NCI-H1105 (cell line): ENCODE results near the gene KCNH2.
A peak's percentile ranks its signal among the peaks of the same experiment; 100 is the strongest.

Experiments used
- DNase-seq: peaks from one replicate; lab custom pipeline; 2025; lab: John Stamatoyannopoulos, UW

KCNH2 gene

DNA sequence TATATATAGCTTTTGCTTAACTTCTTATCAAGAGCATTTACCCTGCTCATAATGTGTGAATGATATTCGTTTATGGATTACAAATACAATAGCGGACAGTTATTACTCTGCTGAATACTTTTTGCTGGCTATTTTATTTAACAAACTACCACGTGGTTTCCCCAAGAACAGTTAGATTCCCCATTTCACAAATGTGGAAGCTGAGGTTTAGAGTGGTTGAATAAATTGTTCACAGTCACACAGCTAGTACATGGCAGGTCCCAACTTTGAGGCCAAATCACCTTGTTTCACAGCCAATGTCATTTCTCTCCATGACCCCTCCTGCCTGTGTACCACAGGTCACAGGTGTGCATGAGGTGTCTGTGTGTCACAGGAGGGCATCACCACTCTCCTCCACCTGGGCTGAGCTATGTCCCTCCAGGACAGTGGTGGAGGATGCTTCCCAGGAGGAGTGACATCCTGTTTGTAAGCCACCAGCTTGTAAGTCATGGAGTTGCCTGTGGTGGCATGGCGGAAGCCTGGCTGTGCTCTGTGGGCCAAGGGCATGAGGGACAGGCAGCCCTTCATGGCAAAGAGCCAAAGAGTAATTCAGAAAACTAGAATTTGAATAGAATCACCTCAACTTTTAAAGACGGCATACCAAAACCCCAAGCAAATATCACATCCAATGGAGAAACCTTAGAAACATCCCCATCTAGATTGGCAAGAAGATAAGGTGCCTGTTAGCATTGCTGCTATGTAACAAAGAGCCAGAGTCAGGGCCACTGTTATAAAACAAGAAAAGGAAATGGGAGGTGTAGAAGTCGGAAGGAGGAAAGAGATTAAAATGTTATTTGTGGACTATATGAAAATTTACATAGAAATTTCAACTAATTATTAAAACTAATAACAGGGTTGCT lies 73.9 kb downstream of the KCNH2 start:
- no peak for DNase-seq

DNA sequence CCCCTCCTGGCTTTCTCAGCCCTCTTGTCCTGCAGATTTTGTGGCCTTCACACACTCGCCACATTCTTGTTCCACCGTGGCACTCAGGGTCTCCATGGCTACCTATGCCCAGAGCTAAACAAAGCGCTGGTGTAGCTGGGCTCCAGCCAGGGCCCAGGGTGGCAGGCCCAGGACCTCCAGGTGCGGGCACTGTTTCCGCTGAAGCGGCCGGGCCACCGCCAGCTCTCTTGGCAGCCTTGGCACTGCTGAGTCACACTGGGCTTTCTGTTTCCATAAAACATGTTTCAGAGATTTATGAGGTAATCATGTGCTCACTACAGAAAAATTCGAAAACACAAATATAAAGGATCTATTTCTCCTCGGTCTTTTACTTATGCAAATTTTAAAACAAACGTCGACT lies 74.5 kb downstream of the KCNH2 start:
- DNase-seq, result peak; percentile 65

DNA sequence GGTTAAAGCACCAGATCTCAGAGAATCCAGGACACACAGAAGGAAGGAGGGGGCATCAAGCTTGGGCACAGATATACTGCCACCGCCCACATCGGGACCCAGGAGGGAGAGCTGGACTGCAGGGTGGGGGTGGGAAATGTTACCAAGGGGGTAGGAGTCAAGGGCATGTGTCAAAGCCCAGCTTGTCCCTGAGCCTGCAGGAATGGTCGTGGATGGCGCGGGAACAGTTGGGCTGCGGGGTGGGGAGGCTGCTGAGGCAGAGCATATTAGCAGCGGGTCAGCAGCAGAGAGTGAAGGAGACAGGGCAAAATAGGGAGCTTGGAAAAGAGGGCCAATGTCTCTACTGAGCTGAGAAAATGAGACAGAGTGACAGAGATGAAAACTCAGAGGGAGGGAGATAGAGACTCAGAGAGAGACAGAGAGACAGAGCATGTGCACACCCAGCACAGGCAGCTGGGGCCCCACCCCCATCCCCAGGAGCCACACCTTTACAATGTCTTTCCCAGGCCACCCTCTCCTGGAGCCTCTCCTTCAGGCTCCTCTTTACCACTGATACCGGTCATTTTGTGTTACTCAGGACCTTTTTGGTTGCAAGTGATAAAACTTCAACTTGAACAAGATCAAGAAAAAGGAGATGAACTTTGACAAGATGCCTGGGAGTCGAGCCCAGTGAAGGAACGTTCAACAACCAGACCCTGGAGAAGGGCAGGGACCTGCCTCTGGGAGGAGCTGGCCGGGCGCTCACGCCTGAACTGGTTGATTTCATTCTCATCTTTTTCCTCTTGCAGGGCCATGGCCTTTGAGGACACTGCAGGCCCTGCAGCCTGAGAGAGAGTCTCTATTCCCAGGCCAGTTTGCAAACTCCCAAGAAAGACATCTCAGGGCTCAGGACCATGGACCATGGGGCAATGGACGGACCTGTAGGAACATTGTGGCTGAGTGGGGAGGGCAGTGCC lies 75.8 kb downstream of the KCNH2 start:
- no peak for DNase-seq

DNA sequence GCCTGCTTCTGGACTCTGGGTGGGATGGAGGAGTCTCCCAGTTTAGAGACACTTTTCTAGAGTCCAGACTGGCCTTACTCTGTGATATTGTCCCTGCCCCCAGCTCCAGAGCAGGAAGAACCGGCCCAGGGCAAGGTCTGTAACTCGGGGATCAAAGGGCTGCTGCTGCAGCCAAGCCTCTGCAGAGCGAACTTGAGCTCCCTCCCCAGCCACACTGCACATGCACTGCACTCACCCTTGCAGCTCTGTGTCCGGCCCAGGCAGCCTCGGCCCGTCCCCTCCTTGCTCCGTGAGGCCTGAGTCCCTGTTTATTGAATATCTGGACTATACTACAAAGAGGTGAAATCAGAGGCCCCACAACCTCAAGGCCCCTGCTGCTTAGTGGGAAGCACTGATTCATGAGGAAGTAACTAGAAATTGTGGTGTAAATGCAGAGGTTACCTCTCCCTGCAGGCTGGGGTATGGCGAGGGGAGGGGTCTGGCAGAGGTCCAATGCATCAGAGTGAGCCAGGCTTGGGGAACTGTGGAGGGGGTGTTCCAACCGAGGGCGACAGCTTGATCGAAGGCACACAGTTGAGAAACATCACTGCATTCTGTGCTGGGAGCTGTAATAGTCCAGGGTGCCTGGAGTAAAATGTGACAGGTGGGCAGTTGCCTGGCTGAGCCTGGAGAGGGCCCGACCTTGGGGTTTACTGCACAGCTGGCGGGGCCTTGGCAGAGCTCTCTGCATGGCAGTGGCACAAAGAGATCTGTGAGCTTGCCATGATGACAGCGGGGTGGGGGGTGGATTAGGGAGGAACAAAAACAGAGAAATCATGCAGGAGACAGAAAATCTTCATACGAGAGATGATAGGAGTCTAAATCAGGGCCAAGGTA lies 76.7 kb downstream of the KCNH2 start:
- DNase-seq, result peak; percentile 63

DNA sequence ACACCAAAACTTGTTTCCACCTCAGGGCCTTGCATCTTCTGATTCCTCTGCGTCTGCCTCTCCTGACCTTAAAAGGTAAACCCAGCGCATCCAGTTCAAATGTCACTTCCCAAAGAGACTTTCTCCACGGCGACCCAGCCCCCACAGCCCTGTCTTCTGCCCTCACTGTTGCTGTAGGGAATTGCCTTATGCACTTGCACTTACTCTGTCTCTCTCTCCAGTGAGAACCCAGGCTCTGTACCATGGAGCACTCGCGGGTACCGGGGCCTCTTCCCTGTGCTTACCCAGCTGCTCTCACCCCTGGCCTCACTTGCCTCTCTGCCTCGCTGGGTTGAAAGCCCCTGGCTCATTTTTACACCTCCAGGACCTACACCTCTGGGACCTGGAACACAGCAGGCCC lies 77.4 kb downstream of the KCNH2 start:
- DNase-seq, result no peak

DNA sequence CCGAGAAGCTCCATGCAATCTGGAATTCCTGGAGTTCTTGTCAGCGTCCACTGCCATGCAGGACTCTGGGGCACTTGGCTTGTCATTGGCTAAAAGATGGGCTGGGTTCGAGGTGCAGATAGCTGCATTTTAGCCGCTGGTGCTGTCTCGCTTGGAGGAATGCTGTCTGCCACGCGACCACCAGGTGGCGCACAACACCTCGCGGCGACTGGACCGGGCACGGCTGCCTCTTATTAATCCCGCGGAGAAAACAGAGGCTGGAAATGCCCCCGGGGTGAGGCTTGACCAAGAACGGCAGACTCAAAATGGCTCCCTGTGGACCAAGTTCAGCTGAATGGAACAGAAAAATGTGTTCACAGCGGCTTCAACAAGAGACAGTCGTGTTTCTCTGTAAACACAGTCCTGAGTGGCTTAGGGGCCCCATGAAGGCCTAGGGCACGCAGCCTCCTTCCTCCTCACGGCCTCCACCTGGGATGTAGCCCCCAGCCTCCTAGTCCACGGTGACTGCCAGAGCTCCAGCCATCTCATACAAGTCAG lies 79.6 kb downstream of the KCNH2 start:
- DNase-seq, result peak; percentile 74

DNA sequence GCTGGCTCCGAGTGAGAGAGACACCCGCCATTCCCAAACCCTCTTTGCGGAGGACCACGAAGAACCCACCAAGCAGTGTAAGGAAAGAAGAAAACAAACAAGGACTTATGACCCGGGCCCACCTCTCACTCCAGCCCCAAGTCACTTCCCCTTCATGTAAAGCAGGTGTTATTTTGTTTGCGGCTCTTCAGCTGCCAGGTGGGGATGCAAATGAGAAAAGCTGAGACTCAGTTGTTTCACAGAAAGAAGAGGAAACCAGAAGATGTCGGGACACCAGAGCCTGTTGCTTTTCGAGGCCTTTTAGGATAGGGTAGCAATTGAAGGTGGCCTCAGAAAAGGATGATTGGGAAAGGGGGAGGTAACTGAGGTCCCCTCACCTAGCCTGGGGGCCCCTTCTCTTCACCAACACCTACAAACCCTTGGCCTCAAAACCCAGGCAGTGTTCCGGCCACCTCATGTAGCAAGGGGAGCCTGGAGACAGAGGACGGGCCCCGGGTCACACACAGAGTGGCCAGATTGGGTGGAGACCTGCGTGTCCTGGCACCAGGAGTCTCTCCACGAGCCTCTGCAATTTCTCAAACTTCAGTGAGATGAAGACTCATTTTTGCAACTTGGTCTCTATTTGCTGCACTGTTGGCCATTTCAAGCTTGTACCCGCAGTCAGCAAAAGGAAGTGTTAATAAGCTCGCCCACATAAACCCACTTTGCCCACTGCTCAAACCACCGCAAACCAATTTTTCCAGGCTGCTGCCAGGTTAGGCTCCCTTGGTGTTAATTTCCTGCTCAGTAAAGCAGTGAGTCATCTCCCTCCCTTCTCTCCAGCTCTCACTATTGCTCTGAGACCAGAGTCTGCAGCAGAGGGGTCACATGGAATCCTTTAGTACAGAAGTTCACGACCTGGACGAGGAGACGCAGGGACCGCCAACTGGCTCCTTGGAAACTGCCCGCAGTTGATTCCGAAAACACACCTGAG lies 80.3 kb downstream of the KCNH2 start:
- DNase-seq, result no peak

DNA sequence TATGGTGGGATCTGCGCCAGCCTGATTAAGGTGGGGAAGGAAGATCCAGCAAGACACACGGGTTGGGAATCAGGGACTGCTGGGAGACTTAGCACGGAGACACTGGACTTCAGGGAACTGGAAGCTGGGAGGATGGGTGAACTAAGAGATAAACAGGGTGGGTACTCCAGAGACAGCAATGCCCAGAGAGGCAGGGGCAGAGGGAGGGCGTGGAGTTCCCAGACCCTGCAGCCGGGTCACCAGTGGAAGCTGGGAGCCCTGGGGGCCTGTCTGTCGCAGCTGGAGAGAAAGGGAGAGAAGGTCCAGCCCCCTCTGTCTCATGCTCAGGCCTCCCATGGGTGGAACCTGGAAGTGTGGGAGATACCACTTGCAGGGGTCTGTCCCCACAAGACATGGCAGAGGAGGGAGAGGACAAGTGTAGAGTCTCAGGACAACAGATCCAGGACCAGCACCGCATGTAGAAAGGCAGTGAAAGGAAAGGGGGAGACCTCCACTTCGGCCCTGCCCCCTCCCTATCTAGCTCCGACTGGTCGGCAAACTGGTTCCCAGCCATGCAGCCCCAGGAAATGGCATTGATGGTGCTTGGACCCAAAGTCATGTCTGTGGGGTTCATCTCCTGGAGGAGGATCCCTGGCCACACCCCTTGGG lies 81.4 kb downstream of the KCNH2 start:
- no peak for DNase-seq

DNA sequence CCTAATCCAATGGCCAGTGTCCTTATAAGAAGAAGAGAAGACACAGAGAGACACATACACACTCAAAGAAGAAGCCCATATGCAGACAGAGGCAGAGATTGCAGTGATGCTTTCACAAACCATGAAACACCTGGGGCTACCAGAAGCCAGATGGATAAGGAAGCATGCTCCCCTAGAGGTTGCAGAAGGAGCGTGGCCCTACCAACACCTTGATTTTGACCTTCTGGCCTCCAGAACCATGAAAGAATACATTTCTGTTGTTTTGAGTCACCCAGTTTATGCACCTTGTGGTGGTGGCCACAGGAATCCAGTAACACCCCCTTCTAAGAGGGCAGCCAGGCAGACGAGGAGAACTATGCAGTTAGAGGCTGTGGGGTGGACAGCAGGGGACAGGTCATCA lies 82.3 kb downstream of the KCNH2 start:
- DNase-seq, result no peak
